NCI-H1105 treated with DMSO at 0.1 percent for 48 hours (cell line): ENCODE measurements around the gene BRI3BP.
"Not testable (repeated sequence)": the region's sequence is repeated elsewhere in the genome, so short reads cannot be mapped to it uniquely, and the experiment has no call there.

Source experiments
- DNase-seq: peaks from one replicate; lab custom pipeline; 2025; lab: John Stamatoyannopoulos, UW

The BRI3BP gene

DNA sequence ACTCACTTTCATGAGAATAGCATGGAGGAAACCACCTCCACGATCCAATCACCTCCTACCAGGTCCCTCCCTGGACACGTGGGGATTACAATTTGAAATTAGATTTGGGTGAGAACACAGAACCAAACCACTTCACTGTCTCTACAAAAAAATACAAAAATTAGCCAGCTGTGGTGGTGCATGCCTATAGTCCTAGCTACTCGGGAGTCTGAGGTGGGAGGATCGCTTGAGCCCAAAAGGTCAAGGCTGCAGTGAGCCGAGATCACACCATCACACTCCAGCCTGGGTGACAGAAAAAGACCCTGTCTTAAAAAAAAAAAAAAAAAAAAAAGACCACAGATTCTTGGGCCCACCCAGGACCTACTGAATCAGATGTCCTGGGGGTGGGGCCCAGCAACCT, 28.3 kb downstream of the BRI3BP start:
- DNase-seq, result no peak

DNA sequence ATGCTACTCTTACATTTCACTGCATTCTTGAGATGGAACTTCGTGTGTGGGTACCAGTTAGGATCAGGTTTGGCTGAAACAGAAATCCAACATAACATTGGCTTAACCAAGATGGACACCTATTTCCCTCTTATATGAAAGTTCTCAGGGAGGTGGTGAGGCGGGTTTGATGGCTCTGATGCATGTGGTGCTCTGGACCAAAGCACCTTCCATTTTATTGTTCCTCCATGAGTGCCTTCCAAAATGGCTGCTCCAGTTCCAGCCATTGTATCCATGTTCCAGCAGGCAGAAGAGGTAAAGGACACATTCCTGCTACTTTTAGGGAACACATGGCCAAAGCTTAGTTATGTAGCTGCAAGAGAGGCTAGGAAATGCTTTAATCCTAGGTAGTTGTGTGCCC, 29.6 kb downstream of the BRI3BP start:
- no peak for DNase-seq

DNA sequence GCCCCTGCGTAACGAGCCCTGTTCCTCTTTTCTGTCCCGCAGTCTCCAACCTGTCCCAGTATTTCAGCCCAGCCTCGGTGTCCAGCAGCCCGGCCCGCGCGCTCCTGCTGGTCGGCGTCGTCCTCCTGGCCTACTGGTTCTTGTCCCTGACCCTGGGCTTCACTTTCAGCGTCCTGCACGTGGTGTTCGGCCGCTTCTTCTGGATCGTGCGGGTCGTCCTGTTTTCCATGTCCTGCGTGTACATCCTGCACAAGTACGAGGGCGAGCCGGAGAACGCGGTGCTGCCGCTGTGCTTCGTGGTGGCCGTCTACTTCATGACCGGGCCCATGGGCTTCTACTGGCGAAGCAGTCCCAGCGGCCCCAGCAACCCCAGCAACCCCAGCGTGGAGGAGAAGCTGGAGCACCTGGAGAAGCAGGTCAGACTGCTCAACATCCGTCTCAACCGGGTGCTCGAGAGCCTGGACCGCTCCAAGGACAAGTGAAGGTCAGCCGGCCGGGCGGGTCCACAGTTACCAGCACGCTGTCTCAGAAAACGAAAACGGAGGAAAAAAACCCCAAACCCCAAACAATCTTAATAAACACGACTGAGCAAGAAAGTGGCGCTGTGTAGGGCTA, 31.6 kb downstream of the BRI3BP start:
- DNase-seq, result no peak

DNA sequence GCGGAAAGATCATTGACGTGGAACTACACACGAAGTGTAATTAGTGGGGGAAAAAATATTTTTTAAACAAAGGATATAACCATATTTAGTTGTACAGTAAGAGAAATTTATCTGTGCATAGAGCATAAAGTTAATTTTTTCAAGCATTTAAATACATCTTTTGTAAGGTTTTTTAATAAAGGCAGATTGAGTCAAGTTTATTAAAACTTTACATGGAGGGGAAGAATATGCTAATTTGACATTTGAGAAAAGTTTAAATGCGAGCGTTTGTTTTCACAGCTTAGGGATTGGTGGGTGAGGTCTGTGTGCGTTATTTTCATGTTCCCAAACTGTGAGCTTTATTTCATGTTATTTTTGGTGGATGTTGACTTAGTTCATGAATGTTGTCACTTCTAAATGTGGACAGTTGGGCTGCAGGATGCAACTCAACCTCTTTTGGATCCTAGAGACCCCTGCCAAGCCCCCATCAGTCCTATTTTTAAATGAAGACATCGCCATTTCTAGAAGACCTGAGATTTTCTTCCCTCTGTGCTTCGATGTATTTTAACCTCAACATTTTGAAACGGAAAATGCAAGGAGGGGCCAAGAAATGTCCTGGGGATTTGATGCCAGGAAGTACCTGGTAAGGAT, 32.3 kb downstream of the BRI3BP start:
- no peak for DNase-seq

DNA sequence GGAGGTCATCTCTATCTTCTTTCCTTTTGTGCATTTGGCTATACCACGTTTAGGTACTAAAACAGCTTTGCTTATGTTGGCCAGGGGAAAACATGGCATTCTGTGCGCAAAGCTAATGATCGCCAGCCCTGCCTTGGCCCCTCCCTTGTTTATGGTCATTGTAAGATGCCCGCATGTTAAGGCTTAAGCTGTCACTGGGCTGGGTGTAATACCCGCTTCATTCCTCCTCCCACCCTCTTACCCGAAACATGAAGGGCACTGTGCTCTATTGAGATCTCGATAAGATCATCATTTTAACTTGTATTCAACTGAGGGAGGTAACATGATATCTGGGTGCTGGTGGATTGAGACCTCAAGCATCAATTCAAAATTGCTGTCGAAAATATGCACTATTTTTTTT, 34.7 kb downstream of the BRI3BP start:
- DNase-seq, result no peak

DNA sequence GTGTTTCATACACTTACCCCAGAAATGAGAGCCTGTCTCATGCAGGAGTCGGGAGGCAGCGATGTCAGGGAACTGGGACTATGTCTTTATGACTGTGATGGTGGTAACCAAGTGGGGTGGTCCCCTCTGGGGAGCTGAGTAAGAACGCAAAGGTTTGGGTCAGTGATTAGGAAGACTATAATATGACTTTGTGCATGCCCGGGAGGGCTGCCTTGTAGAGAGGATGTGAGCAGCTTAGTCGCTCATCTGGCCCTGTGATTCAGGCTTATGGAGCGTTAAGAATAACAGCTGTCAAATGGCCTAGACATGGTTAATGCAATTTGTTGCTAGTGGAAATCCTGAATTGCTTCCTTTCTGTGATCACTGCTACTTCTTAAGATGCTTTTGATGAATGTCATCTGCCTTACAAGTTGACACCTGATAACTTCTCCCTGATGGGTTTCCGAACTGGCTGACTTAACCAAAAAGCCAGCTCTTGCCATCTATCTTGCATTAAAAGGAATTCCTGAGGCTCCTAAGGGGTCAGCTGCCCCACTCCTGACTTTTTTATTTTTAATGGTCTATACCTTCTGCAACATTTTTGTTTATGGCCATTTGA, 36.4 kb downstream of the BRI3BP start:
- no peak for DNase-seq

DNA sequence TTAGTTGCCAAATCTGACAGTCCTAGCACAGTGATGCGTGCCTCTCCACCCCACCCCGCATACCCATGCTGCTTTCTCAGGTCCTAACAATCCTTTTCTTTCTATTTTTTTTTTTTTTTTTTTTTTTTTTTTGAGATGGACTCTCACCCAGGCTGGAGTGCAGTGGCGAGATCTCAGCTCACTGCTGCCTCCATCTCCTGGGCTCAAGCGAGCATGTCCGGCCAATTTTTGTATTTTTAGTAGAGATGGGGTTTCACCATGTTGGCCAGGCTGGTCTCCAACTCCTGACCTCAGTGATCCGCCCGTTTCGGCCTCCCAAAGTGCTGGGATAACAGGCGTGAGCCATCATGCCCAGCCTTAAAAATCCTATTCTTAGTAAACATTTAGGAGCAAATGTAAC, 38.0 kb downstream of the BRI3BP start:
- DNase-seq, result not testable (repeated sequence)

DNA sequence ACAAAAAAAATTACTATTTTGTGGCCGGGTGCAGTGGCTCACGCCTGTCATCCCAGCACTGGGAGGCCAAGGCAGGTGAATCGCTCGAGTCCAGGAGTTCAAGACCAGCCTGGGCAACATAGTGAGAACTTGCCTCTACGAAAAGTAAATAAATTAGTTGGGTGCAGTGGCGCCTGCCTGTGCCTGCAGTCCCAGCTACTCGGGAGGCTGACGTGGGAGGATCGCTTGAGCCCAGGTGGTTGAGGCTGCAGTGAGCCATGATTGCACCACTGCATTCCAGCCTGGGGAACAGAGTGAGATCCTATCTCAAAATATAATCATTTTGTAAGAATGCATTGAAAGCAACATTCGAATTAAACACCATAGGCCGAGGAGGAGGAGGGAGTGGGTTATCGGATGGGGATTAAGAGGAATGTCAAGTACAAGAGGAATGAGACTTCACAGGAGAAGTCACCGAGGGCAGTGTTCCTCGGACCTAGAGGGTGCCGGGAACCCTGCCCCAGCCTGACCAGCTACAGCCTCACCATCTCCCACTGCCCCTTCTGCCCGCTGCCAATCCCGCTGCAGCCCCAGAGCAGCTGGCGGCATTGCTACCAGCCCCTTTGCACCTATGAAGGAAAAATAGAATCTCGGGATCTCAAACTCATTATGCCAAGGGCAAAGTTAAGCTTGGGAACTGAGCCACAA, 39.2 kb downstream of the BRI3BP start:
- DNase-seq, result no peak

DNA sequence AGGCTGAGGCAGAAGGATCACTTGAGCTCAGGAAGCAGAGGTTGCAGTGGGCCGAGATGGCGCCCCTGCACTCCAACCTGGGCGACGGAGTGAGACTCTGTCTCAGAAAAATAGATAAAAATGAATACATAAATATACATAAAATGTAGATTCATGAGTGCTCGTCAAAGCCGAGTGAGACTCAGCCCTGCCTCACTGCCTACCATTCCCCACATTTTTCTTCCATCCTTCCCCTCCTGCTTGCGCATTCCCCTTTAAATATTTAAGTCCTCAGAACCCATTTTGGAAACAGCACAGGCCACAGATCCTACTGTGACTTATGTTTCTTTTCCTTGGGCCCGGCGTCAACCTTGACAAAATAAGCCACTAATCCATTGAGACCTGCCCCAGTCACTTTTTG, 39.8 kb downstream of the BRI3BP start:
- no peak for DNase-seq

DNA sequence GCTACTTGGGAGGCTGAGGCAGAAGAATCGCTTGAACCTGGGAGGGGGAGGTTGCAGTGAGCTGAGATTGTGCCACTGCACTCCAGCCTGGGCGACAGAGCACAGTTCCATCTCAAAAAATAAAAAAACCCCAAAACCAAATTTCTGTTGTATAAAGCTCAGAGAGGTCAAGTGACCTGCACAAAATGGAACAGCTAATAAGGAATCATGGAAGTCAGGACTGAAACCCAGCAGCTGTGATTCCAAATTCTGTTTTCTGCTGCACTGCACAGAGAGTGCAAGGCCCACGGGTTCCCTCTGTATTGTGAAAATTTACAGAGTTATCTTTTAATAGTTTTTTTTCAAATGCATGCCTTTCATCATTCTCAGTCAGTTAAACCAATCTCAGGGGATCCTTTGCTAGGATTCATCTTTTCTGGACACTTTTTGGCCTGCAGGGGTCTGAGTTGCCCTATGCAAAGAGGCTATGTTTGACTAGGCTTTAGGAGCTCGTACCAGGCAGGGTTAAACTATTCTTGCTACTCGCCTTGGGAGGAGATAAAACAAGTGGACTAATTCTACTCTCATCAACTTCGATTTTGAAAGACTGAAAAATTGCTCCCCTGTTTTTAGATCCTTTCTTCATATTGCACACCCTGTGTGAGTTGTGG, 45.7 kb downstream of the BRI3BP start:
- DNase-seq, result no peak

DNA sequence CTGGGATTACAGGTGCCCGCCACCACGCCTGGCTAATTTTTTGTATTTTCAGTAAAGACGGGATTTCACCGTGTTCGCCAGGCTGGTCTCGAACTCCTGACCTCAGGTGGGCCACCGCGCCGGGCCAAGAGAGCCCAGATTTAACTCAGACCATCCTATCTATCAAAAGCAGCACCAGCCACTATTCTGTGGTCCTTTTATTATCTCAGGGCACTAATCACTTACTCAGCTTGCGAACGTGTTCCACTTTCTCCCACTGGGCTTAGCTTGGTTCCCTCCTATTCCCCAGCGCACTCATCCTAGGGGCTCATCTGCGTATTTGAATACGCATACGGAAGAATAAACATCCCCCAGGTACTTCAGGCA, 55.6 kb downstream of the BRI3BP start:
- no peak for DNase-seq

DNA sequence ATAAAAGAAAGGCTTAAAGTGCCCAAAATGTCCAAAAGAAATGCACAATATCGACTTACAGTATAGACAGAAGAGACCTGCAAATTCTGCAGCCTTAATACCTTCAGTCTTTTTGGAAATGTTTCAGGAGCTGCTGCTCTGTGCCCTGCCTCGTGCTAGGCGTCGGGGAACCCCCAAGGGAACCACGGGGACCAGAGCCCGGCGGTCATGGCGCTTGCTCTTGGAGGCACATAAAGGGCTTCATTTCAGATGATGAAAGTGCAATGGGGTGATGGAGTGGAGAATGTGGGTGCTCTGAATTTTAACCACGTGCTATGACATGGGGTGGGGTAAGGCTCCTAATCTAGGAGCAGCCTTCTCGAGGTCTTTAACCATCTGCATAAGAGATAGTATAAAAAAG, 57.0 kb downstream of the BRI3BP start:
- no peak for DNase-seq

DNA sequence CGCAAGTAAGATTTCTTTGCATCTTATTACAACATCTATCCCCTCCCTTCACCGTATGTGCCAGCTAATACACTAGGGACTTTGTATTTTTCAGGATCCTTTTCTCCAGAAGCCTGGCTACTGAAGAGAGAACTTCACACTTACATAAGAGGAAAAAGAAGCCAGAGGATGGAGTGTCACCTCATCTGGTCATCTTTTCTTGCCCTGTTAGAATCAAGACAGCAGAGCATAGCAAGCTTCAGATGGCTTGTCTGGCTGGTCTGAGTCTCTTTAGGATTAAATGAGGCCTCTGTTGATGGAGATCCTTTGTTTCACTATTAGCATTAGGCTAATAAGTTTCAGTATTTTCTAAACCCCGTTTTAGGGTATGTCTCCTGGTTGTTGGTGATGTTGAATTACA, 57.4 kb downstream of the BRI3BP start:
- DNase-seq, result no peak

DNA sequence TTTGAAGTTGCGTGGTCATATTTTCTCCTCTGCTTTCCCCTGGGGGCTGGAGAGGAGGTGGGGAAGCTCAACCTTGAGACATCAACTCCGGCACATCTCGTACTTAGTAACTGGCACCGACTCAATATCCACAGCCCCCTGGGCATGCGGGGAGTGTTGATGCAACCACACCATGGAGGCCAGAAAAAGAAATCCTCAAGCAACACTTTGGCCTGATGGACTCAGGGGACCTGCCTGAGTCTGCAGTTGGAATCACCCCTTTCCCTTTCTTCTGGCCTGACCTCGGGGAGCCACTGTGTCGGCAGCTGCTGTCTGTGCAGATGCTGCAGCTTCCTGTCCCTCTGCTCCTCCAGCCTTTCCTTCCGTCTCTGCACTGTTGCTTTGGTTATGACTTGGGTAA, 60.4 kb downstream of the BRI3BP start:
- DNase-seq, result no peak

DNA sequence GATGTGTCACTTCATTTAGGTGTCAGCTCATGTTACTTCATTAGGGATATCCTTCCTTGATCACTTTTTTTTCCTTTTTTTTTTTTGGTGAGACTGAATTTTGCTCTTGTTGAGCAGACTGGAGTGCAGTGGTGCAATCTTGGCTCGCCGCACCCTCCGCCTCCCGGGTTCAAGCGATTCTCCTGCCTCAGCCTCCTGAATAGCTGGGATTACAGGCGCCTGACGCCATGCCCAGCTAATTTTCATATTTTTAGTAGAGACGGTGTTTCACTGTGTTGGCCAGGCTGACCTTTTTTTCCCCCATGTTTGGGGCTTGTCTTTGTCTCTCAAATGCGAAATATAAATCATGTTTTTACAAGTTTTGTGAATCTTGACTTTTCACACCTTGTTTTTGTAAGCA, 62.1 kb downstream of the BRI3BP start:
- DNase-seq, result no peak

DNA sequence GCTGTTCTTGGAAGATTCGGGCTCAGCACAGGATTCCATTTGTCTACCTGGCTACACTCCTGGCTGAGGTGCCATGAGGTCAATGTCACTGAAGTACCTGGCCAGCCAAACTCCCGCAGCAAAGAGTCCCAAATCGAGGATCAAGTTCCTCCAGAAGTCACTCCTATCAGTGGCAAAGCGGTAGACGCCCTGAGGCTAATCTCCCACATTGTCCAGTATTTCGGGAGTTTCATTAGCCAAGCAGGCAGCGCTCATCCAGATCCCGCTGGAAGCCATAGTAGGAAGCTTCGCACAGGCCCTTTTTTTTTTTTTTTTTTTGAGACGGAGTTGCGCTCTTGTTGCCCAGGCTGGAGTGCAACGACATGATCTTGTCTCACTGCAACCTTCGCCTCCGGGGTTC, 62.9 kb downstream of the BRI3BP start:
- DNase-seq, result no peak

DNA sequence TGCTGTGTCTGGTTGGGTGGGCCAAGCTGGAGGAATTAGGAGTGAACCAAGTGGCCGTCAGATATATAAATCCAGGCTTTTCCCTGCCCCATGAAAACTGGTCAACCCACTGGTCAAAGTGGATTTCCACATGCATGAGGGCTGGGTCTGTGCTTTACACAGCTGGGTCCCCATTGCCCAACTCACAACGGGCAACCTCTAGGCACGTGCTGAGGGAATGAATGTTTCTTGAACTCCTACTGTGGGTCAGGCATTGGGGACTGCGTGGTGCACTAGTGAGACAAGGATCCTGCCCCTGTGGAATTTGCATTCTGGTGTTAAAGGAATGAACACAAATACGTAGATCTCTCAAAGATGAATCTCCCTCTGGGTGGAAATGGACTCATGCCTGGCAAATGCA, 64.3 kb downstream of the BRI3BP start:
- no peak for DNase-seq

DNA sequence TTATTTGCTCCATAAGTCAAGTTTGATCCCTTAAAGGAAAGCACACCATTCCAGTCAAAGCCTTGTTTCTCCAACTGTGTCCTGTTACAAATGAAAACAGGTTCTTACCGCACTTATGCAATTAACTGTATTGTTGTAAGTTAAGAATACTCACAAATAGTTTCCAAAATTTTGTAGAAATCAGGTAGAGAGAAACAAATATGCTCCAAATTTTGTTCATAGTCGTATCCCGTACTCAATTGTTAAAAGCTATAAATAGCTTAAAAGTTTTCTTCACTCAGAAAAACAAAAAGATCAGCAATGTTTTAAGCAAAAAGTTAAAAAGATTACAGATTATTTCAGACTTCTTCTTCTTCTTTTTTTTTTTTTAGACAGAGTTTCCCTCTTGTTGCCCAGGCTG, 67.8 kb downstream of the BRI3BP start:
- no peak for DNase-seq

DNA sequence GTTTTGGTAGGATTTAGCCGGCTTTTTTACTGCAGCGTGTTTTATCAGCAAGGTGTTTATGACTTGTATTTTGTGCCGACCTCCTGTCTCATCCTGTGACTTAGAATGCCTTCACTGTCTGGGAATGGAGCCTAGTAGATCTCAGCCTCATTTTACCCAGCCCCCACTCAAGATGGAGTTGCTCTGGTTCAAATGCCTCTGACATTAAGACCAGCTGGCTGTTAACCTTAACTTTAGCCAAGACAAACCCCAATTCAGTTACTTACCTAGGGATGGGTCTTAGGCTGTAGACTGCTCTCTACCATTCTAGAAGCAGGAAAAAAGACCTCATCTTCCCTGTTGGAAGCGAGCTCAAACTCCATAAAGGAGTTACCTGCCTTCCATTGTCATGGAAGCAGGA, 70.1 kb downstream of the BRI3BP start:
- not testable (repeated sequence) for DNase-seq

DNA sequence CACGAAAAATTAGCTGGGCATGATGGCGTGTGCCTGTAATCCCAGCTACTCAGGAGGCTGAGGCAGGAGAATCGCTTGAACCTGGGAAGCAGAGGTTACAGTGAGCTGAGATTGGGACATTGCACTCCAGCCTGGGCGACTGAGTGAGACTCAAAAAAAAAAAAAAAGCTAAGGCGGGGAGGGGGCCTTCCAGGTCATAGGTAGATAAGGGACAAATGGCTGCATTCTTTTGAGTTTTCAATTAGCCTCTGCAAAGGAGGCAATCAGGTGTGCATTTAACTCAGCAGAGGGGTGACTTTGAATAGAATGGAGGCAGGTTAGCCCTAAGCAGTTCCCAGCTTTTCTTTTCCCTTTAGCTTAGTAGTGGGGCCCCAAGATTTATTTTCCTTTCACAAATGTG, 71.0 kb downstream of the BRI3BP start:
- DNase-seq, result peak; percentile 32

DNA sequence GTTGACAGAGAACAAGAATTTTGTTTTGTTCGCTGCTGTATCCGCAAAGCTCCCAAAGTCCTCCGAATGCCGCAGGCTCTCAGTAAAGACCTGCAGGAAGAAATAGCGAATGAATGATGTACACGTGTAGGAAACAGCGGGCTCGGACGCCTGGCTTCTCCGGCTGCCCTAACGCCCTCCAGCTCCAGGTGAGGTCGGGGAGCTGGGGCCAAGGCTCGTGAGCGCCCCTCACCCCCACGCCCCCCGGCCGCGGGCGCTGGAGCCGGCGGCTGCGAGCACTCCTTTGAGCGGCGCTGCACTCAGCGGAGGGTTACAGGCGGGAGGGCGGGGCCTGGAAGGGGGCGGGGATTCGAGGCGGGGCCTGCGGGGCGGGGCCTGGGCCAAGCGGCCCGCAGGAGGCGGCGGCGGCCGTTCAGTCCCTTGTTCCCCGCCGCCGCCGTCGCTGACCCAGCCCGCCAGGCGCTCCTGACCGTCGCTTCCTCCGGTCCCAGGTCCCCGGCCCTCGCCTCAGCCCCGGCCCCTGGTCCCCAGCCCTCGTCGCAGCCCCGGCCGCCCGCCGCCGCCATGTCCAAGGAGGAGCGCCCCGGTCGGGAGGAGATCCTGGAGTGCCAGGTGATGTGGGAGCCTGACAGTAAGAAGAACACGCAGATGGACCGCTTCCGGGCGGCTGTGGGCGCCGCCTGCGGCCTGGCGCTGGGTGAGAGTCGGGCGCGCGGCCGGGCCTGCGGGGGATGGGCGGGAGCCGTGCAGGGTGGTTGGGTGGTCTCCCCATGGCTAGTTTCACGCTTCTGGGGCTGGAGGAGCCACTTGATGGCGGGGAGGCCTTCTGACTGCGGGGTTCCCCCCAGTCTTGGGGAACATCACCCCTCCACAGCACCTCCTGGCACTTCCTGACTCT, 71.8 kb downstream of the BRI3BP start, which contains the start of gene AACS:
Gene AACS, plus strand, starts transcription at position 415 of the 898 bp plus-strand sequence. Its CDS starts 150 bp downstream, at position 565.
- DNase-seq, result peak; percentile 84
